NCI-H2107 (cell line): ENCODE results near the gene SH2B3.
"Not testable (repeated sequence)": the region's sequence is repeated elsewhere in the genome, so short reads cannot be mapped to it uniquely, and the experiment has no call there.

Experiments used
- DNase-seq: peaks from one replicate; lab custom pipeline; 2025; lab: John Stamatoyannopoulos, UW

SH2B3 gene

DNA sequence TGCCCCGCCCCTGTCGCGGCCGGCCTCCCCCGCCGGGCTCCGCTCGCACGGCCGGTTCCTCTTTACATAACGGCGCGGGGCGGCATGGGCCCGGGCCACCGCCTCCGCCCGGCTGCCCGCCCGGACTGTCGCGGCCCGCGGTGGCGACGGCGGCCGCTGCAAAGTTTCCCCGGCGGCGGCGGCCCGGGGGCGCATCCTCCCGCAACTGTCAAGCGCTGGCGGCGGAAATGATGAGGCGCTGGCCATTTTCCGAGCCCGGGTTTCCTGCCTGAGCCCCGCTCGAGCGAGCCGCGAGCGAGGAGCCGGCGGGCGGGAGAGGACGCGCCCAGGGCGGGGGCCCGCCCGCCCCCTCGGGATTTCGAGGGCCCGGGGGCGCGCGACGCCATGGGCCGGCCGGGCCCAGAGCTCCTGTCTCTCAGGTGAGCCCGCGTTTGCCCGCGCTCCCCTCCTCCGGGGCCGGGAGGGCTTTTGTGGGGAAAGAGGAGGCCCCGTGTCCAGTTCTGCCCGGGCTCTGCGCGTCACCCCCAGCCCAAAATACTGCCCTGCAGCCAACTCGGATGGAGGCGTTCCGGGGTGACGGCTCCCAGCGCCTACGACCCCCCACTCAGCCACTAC is at the start of gene SH2B3:
Gene SH2B3 (plus strand): TSS at position 65 of the 615 bp plus-strand sequence. CDS start 12,223 bp downstream, outside the sequence.
- no peak for DNase-seq

DNA sequence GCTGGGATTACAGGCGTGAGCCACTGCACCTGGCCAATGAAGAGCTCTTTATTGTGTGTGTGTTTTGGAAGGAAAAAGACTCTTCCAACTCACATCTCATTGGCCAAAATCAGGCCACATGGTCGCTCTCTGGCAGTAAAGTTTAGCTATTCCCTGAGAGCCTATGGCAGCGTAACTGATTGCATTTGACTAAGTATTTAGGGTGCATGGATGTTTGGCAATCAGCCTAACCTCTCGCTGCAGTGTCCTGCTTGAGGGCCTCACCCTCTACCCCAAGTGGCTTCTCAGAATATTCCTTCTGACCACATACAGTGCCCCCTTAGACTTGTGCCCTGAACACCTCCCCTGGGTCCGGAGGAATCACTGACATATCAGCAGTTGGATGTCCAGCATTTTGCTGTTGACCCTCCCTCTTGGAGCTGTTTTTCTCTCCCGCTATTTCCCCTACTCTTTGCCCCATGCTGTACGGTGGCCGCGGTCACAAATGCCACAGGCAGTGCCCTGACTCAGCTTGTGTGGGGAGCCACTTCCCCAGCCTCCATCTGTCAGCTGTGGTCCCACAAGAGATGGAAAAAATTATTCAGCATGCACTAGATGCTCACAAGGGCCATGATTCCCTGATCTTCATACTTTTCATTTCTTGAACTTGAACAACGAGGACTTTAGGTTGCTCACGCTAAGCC is 46.4 kb upstream of the SH2B3 start:
- no peak for DNase-seq

DNA sequence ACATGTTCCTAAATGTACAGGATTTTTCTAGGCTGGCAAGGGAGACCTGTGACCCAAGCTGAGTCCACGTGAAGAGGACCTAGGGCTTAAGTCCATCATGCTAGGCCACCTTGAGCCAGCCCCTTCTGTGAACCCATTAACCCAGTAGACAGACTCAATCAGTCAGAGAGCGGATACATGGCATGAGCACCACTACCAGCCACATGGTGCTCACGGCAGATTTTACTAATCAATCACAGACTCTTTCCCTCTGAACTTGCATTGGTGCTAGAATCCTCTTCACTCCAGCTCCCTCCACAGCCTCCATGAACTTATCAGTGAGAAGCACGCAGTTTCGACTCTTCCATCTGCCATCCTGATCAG is 45.8 kb upstream of the SH2B3 start:
- no peak for DNase-seq

DNA sequence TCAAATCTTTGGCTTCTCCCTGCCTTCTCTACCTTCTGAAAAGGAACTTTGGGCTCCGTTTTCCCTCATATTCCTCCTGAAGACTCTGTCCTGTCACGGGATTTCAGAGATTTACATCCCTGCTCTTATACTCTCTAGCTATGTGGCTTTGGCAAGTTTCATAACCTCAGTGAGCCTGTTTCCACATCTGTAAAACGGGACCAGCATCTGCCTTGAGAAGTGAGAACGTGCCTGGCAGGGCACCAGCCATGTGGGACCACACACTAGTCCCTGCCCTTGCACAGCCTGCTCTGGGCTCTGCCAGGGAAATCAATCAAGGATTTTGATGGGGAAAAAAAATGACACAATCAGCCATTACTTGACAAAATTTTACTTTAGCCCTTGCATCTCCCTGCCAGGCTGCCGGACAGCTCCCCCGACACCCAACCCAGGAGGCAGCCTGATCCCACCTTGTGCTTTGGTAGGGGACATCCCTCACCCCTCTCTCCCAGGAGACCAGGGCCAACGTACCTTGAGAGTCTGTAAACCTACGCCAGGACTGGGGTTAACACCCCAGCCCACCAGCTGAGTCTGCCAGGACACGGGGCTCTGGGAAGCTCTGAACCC is 45.3 kb upstream of the SH2B3 start:
- no peak for DNase-seq

DNA sequence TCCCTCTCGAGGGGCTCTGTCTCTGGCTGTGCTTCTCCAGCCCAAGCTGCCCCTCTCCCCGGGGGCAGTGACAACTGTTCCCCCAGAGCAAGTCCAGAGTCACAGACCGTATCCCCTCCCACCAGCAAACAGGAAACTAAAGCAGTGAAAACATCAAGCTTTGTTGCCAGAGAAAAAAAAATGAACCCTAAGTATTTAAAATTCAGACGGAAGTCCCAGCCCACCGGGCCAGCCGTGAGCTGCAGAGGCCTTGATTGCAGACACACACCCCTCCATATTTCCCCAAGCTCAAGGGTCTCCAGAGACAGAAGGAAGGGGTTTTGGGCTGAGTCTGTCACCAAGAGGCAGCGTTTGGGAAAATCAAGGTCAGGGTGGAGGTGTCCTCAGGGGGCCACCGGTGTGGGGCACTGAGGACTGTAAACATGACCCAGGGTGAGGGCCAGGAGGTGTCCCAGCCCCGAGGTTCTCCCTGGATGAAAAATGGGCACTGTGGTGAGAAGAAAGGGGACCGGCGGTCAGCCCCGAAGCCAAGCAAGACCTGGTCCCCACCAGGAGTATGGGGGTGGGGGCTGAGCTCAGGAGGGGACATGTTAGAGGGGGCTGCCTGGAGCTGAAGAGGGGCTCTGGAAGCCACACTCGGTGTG is 44.5 kb upstream of the SH2B3 start:
- no peak for DNase-seq

DNA sequence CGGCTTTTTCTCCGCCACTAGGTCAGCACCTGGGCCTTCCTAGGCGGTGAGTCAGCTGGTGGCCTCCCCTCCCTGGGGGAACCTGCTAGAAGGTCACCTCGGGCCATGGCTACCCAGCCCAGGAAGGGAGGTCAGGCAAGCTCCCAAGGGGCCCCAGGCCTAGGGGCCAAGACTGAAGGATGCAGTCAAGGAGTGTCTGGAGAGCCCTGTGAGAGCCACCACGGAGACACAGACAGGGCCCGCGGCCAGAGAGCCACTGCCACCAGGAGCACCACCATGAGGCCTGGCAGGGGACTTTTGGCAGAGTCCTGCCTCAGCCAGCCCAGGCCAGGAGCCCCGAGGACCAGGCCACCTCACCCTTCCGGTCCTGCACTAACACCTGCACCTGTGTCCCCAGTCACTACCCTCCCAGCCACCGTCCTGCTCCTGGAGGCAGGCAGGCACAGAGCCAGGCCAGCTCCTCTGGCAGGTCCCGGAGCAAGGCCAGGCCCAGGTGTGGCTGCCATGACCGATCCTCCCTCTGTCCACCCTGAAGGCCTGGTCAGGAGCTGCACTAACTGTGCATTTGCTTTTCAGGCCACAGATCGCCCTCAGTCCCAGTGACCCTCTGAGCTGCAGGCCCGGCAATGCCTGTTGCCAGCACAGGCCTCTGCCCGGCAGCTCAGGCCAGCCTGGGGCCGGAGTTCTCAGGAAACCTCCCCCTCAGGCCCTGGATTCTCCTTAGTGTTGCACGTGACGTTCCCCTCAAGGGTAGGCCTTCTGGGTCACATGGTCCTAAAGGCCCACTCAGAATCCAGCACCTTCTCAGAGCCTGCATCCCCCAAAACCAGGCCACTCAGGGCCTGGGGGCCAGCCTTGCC is 43.8 kb upstream of the SH2B3 start:
- DNase-seq, result no peak

DNA sequence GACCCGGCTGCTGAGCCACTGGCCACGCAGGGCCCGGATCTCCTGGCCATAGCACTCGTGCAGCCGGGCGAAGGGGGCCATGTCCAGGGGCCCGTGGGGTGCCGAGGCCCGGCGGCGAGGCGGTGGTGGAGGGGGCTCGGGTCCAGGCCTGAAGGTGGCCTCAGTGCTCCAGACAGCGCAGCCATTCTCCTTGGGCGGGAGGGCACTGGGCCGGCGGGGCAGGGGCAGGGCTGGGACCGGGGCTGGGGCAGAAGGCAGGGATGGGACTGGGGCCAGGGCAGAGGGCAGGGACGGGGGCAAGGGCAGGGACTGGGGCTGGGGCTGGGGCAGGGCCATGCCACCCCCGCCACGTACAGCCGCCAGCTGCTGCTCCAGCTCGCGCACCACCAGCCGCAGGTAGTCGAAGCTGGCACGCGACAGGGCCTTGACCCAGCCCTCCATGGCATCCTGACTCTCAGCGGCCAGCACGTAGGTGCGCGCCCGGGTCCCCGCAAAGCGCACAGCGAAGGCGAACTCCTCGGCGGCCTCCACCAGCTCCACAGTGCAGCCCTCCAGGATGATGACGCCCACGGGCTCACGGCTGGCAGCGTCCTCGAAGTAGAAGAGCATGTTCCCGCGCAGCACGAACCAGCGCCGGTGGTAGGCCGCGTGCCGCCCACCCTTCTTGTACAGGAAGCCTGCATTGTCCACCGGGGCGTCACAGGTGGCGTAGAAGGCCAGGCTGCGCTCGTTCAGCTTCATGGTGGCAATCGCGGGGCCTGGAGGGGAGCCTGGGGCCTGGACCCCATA is 42.8 kb upstream of the SH2B3 start:
- DNase-seq, result no peak

DNA sequence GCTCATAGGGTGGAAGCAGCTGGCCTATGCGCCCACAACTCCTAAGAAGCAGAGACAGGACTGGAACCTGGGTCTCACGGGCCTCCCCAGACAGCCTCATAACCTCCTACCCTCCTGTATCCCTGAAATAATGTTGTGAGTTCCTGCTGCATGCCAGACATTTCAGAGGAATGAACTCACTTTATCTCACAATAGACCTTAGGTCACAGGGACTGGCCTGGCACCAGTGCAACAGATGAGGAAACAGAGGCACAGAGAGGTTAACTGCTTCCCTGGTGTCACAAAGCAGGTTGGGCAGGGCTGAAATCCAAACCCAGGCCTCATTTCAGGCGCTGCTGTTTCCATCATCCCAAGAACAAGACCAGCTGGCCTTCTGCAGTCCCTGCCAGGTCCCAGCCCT is 42.1 kb upstream of the SH2B3 start:
- no peak for DNase-seq

DNA sequence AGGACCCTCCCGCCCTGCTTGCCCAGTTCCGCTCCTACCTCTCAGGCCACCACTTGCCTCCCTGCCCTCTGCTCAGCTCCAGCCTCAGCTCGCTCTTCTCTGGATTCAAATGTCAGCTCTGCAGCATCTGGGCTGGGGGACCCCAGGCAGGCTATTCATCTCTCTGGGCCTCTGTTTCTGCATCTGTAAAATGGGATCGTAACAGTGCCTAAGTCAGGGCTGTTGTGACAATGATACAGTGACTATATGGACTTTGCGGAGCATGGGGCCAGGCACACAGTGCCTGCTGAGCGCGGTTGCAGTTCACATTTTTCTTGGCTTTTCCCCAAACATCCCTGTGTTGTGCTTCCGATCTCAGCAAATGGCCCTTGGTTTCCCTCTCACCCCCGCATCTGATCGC is 39.6 kb upstream of the SH2B3 start:
- DNase-seq, result no peak

DNA sequence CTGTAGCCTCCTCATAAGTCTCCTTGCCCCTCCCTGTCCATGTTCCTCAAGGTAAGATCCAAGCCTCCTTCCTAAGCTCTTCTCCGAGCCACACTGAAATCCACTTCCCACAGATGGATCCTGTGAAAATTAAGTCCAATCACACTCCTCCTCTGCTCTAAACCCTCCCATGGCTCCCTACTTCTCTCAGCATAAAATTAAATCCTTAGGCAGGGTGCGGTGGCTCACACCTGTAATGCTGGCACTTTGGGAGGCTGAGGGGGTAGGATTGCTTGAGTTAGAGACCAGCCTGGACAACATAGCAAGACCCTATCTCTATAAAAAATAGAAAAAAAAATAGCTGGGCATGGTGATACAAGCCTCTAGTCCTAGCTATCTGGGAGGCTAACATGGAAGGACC is 39.1 kb upstream of the SH2B3 start:
- DNase-seq, result no peak

DNA sequence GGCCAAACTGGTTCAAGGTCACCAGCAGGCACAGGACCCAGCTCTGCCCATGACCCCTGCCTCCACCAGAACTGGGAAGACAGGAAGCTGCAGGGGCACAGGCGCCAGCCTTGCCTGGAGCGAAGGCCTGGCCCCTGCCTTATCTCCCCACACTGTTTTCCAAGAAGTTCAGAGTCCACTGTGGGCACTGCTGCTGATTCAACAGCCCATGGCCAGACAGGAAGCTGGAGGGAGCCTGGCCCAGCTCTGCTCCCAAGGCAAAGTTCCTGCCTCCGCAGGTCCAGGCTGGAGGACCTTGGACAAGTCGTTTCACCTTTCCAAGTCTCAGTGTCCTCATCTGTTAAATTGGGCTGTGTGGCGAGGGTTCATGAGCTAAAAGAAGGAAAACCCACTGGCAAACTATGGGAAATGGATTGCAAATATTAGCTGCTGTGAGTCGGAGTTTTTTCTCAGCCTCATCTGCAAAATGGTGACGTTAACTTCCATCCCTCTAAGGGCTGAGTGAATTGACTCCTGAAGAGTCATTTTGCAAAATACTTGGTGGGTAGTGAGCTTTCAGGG is 38.0 kb upstream of the SH2B3 start:
- DNase-seq, result no peak

DNA sequence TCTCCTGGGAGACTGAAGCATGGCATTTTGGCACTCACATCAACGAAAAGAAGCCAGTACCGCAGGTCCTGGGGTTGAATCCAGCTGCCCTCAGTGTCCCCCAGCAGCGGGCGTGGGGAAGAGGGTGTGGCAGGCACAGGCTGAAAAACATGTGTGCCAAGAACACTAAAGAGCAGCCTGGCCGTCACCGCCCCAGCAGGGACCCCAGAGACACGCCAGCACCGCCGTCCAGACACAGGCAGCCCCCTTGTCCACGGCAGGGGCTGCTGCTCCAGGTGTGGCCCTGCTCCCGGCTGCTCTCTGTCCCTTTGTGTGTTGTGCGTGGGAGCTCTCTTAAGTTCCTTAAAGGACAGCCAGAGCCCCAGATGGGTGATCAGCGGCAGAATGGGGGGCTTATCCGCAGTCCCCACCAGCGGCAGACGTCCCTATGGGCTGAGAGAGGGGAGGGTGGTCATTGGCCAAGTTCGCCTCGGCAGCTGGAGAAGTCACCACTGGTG is 37.4 kb upstream of the SH2B3 start:
- DNase-seq, result no peak

DNA sequence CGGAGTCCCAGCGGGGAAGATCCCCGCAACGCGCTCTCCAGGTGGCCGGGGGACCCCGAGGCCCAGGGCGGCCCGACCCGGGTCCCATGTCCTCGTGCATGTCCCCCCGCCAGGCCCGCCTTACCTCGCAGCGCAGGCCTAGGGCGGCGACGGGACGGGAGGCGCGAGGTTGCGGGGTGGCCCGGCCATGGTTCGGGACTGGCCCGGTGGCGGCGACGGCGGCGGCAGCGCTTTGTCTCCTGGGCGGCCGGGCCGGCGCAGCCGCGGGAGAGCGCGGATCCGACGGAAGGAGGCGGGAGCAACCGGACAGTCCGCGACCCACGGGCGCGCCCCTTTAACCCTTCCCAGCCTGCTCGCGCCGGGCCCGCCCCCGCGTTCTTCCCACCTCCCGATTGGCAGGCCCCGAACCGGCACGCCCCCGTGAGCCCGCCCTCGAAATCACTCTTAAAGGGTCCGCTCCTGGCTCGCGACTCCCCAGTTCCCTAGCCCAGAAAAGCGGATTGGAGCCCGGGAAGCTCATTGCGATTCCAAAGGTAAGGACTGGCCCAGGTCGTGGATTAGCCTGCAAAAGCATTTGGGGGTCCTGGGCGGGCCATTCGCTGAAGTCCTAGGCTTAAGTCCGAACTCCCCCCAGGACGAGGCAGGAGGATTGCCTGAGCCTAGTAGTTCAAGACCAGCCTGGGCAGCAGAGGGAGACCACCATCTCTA is 36.8 kb upstream of the SH2B3 start, which contains the start of gene PHETA1:
Gene PHETA1 (minus strand): TSS at position 308 of the 708 bp plus-strand sequence. CDS start 5,668 bp downstream, outside the sequence.
- peak; percentile 19 for DNase-seq

DNA sequence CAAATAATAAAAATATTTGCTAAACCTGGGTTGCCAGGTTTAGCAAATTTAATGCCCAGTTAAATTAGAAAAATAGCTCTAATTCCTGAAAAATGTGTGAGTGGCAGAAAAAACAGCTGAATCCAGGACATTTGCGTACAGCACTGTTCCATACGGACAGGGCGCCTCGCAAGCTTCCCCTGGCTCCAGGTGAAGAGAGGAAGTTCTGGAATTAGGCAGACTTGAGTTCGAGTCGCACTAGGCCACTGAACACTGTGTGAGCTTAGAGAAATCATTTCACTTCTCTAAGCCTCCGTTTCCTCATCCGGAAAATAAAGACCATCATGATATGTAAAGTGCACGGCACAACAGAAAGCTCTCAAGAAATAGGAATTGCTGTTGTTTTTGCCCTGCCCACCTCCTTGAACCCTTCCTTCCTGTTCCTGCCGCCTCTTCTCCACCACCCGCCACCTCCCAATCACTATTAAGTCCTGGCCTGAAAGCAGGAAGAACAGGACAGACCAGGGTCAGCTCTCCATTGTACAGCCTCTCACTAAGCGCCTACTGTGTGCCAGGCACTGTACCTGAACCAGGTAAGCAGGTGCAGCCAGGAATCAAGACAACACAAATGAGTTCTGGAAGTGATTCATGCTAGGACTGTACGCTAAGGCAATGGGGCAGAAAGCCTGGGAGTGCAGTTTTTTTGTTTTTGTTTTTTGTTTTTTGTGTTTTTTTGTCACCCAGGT is 36.1 kb upstream of the SH2B3 start:
- DNase-seq, result no peak

DNA sequence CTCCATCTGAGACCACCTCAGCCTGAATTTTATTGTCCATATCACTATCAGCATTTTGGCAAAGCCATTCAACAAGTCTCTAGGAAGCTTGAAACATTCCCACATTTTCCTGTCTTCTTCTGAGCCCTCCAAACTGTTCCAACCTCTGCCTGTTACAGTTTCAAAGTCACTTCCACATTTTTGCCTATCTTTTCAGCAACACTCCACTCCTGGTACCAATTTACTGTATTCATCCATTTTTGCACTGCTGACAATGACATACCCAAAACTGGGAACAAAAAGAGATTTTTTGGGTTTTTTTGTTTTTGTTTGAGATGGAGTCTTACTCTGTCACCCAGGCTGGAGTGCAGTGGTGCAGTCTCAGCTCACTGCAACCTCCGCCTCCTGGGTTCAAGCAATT is 32.5 kb upstream of the SH2B3 start:
- not testable (repeated sequence) for DNase-seq

DNA sequence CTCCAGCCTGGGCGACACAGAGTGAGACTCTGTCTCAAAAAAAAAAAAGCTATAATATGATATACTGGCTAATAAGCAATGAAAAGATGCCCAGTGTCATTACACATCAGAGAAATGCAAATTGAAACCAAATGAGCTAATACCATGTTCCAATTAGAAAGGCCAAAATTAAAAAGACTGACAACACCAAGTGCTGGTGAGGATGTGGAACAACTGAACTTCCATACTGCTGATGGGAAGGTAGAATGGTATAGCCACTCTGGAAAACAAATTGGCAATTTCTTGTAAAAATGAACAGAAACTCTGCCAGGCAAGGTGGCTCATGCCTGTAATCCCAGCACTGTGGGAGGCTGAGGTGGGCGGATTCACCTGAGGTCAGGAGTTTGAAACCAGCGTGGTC is 28.3 kb upstream of the SH2B3 start:
- DNase-seq, result no peak

DNA sequence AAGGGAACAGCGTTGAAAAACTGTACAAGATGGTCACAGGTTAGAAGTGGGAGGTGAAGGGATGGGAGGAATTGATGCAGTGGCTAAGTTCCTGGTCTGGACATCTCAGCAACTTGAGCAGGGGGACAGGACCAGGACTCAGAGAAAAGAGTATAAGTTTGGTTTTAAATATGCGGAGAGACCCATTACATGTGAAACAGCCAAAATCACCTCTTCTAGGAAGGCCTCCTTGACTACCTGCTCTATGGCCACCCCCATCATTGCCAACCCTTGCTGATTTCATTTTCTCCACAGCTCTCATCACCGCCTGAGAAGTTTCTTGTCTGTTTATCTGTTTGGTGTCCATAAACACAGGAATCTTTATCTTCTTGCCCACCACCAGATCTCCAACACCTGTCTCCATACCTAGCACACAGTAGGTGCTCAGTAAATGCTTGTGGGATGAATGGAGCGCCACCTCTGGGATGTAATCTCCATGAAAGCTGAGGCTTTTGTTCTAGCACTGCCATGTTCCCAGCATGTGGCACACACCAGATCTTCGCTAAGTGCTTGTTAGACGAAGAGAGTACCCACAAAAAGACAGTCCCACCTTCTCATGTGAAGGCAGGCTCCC is 25.7 kb upstream of the SH2B3 start:
- DNase-seq, result no peak

DNA sequence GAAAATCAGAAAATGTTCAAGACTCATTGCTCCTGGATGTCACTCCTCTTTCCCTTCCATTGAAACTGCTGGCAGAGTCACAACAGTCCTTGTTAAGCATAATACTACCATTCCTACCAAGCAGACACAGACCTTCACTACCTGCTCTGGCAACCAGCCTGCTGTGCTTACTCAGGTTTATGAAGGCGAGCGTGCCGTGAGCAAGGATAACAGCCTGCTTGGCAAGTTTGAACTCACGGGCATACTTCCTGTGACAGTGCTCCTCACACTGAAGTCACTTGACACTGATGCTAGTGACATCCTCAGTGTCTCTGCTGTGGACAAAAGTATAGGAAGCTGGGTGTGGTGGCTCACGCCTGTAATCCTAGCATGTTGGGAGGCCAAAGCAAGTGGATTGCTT is 21.1 kb upstream of the SH2B3 start:
- no peak for DNase-seq

DNA sequence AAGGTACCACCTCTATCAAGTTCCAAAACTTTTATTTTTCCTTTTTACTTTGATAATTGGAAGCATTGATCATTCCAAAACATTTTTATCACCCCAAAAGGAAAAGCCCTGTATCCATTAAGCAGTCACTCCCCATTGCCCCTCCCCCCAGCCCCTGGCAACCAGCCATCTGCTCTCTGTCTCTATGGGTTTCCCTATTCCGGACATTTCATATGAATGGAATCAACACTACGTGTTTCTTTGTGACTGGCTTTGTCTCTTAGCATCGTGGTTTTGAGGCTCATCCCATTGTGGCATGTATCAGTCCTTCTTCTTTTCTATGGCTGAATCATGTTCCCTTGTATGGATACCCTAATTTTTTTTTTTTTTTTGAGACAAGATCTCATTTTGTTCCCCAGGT is 18.8 kb upstream of the SH2B3 start:
- DNase-seq, result no peak
